H9 (cell line): ENCODE measurements around the gene BRD1. TPM values are rescaled to one million over a fixed set of nuclear protein-coding genes. Genes with fewer than 3 reads are reported as not detected.

Experiments
- DNase-seq: peaks from one replicate; pipeline ENCODE4 v3.0.0-alpha.2; 2017
- H2AFZ ChIP-seq: one replicate; pipeline ENCODE4 v1.6.1; 2013; ENCODE audit warnings: mild to moderate bottlenecking, low read length, control low read depth, moderate library complexity
- H2AK5ac ChIP-seq: 2 replicates; pipeline ENCODE4 v1.6.1; 2013; ENCODE audit warnings: low read length, control low read depth, mixed read lengths; ENCODE audit not compliant: insufficient read length
- H2BK120ac ChIP-seq: one replicate; pipeline ENCODE4 v1.6.1; 2013; ENCODE audit warnings: low read depth, mild to moderate bottlenecking, low read length, control low read depth, inconsistent platforms; ENCODE audit not compliant: poor library complexity, severe bottlenecking
- H2BK12ac ChIP-seq: 2 replicates; pipeline ENCODE4 v1.6.1; 2013; ENCODE audit warnings: low read length, control low read depth, mixed read lengths, low read depth; ENCODE audit not compliant: insufficient read length
- H2BK15ac ChIP-seq: 2 replicates; pipeline ENCODE4 v1.6.1; 2013; ENCODE audit warnings: low read depth, low read length, control low read depth
- H2BK20ac ChIP-seq: one replicate; pipeline ENCODE4 v1.6.1; 2013; ENCODE audit warnings: low read depth, mild to moderate bottlenecking, low read length, control low read depth, inconsistent platforms; ENCODE audit not compliant: poor library complexity, severe bottlenecking
- H2BK5ac ChIP-seq: 2 replicates; pipeline ENCODE4 v1.6.1; 2013; ENCODE audit warnings: low read length, control low read depth, mixed read lengths; ENCODE audit not compliant: insufficient read length
- H3K14ac ChIP-seq: 2 replicates; pipeline ENCODE4 v1.6.1; 2013; ENCODE audit warnings: low read length, control low read depth; ENCODE audit not compliant: insufficient read depth
- H3K18ac ChIP-seq: 2 replicates; pipeline ENCODE4 v1.6.1; 2013; ENCODE audit warnings: low read depth, mild to moderate bottlenecking, mixed read lengths, low read length, control low read depth; ENCODE audit not compliant: insufficient read length
- H3K23ac ChIP-seq: 2 replicates; pipeline ENCODE4 v1.6.1; 2013; ENCODE audit warnings: low read length, control low read depth, mixed read lengths, low read depth; ENCODE audit not compliant: insufficient read length
- H3K23me2 ChIP-seq: 2 replicates; pipeline ENCODE4 v1.6.1; 2013; ENCODE audit warnings: low read depth, mild to moderate bottlenecking, mixed read lengths, low read length, control low read depth; ENCODE audit not compliant: insufficient read length, poor library complexity, severe bottlenecking
- H3K27ac ChIP-seq: 2 replicates; pipeline ENCODE4 v1.5.1; 2013; ENCODE audit warnings: low read length, control low read depth, mixed read lengths, low read depth; ENCODE audit not compliant: insufficient read length
- H3K27me3 ChIP-seq: 2 replicates; pipeline ENCODE4 v1.6.1; 2013; ENCODE audit warnings: low read length, control low read depth, inconsistent platforms; ENCODE audit not compliant: insufficient read depth
- H3K4ac ChIP-seq: 2 replicates; pipeline ENCODE4 v1.6.1; 2013; ENCODE audit warnings: low read depth, mild to moderate bottlenecking, control low read depth, inconsistent platforms, low read length, moderate library complexity
- H3K4me1 ChIP-seq: 2 replicates; pipeline ENCODE4 v1.6.1; 2013; ENCODE audit warnings: low read length, control low read depth, inconsistent platforms; ENCODE audit not compliant: insufficient read depth
- H3K4me2 ChIP-seq: 2 replicates; pipeline ENCODE4 v1.6.1; 2013; ENCODE audit warnings: low read length, control low read depth, mixed read lengths; ENCODE audit not compliant: insufficient read length, insufficient read depth
- H3K56ac ChIP-seq: 2 replicates; pipeline ENCODE4 v1.6.1; 2013; ENCODE audit warnings: low read depth, mild to moderate bottlenecking, mixed read lengths, low read length, control low read depth; ENCODE audit not compliant: insufficient read length
- H3K79me1 ChIP-seq: 2 replicates; pipeline ENCODE4 v1.6.1; 2013; ENCODE audit warnings: low read depth, mild to moderate bottlenecking, moderate library complexity, low read length, control low read depth, inconsistent platforms; ENCODE audit not compliant: insufficient read depth, poor library complexity, severe bottlenecking
- H3K79me2 ChIP-seq: 2 replicates; pipeline ENCODE4 v1.6.1; 2013; ENCODE audit warnings: low read length, control low read depth, inconsistent platforms; ENCODE audit not compliant: insufficient read depth
- H3K9ac ChIP-seq: 2 replicates; pipeline ENCODE4 v1.6.1; 2013; ENCODE audit warnings: low read length, control low read depth, mixed read lengths; ENCODE audit not compliant: insufficient read length; ENCODE audit errors: extremely low read depth
- H3K9me3 ChIP-seq: one replicate; pipeline ENCODE4 v1.6.1; 2013; ENCODE audit warnings: low read depth, low read length, inconsistent platforms; ENCODE audit not compliant: control insufficient read depth
- H3T11ph ChIP-seq: one replicate; pipeline ENCODE4 v1.6.1; 2013; ENCODE audit warnings: mild to moderate bottlenecking, low read length, control low read depth, inconsistent platforms
- H4K20me1 ChIP-seq: one replicate; pipeline ENCODE4 v1.6.1; 2013; ENCODE audit not compliant: control insufficient read depth, insufficient read length, insufficient read depth
- H4K5ac ChIP-seq: 2 replicates; pipeline ENCODE4 v1.6.1; 2013; ENCODE audit warnings: low read depth, mild to moderate bottlenecking, mixed read lengths, low read length, control low read depth; ENCODE audit not compliant: insufficient read length
- H4K8ac ChIP-seq: replicated peaks from 2 replicates; pipeline ENCODE4 v1.6.1; 2013; ENCODE audit warnings: low read length, control low read depth, mixed read lengths, low read depth; ENCODE audit not compliant: insufficient read length
- H4K91ac ChIP-seq: 2 replicates; pipeline ENCODE4 v1.6.1; 2013; ENCODE audit warnings: low read depth, mild to moderate bottlenecking, moderate library complexity, mixed read lengths, low read length, control low read depth; ENCODE audit not compliant: insufficient read length
- H3K27ac Mint-ChIP-seq, 3 experiments: 2 replicates in 2 of 3; 3 replicates in 1 of 3; pipeline ENCODE4 v1.8.0; 2020 to 2021; ENCODE audit warnings: mixed read lengths in 3 of 3, mild to moderate bottlenecking in 1 of 3, moderate library complexity in 1 of 3
- H3K27me3 Mint-ChIP-seq: 2 replicates; pipeline ENCODE4 v1.8.0; 2021; ENCODE audit warnings: low read depth, mild to moderate bottlenecking, moderate library complexity, mixed read lengths
- H3K36me3 Mint-ChIP-seq, 3 experiments: 2 replicates in 2 of 3; 3 replicates in 1 of 3; pipeline ENCODE4 v1.8.0; 2020 to 2021; ENCODE audit warnings: low read depth in 3 of 3, mixed read lengths in 3 of 3; ENCODE audit not compliant: insufficient read depth in 1 of 3
- H3K4me1 Mint-ChIP-seq, 2 experiments: 2 replicates each; pipeline ENCODE4 v1.8.0; 2020; ENCODE audit warnings: mixed read lengths in 2 of 2
- H3K4me3 Mint-ChIP-seq, 2 experiments: 2 replicates in 1 of 2; 3 replicates in 1 of 2; pipeline ENCODE4 v1.8.0; 2020 to 2021; ENCODE audit warnings: mild to moderate bottlenecking in 2 of 2, mixed read lengths in 2 of 2, moderate library complexity in 1 of 2
- H3K9me3 Mint-ChIP-seq, 2 experiments: 2 replicates in 1 of 2; 3 replicates in 1 of 2; pipeline ENCODE4 v1.8.0; 2020; ENCODE audit warnings: mild to moderate bottlenecking in 2 of 2, mixed read lengths in 2 of 2, moderate library complexity in 1 of 2
- WGBS: extraction: QIAGEN DNeasy Blood & Tissue Kit; methylation state at CpG from one replicate; pipeline ENCODE4 v1.1.7; 2013; ENCODE audit warnings: missing lambda C conversion rate, low lambda C conversion rate, mixed read lengths; ENCODE audit not compliant: insufficient read length; ENCODE audit errors: extremely low coverage; 5-methylcytosine and 5-hydroxymethylcytosine counted together
- total RNA-seq: library from RNA; stranded (reverse); gene quantifications from 2 replicates; pipeline ENCODE4 v1.2.1, GENCODE V29; 2021
- TF ChIP-seq, protein P1 (sequence below): fragments of 200-600 bp; sonication (generic); conservative IDR thresholded peaks from 3 replicates; pipeline ENCODE4 v1.8.0; 2021; ENCODE audit warnings: antibody characterized with exemption, mild to moderate bottlenecking

Gene BRD1
- total RNA-seq, 1 experiment from 2014 or later: 51.3 TPM

DNA sequence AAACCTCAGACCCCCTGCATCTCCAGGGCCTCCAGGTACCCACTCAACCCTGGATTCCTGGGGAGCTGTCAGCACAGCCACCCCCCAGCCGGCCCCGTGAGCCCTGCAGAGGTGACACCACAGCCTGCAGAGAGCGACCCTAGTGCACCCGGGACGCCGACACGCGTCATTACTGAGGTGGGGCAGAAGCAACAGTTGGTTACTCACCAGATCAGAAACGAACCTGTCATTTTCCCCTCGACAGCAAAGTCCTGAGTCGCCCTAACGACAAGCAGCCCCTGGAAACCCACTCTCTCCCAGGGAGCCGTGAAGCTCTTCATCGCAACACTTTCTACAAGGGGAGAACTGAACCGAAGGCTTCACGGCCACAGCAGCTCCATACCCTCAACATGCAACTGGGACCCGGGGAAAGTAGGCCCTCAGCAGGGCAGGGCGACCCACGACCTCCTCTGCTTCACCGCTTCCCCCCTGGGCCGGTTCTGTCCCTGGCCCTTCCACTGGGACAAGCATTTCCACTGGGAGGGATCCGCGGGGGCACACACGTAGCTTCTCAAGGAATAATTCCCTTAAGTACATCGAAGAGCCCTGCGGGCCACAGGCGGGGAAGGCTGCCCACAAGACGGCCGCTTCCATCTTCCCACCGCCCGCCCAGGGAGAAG lies 1.6 kb downstream of the BRD1 start:
- H3K18ac ChIP-seq: no peak overlapping the region
- no peak overlapping the region for H3T11ph ChIP-seq
- H3K4me2 ChIP-seq: peak overlapping the region; percentile 74
- H2BK15ac ChIP-seq: no peak overlapping the region
- no peak overlapping the region for H4K5ac ChIP-seq
- no peak overlapping the region for H2BK120ac ChIP-seq
- H3K9me3 ChIP-seq: no peaks in the 10 kb centered on the region
- no peak overlapping the region for H2BK12ac ChIP-seq
- H4K91ac ChIP-seq: no peak overlapping the region
- H3K79me2 ChIP-seq: peaks cover 39% of the 10 kb centered on the region; the same call in 1 of the 2 replicates
- Mint-ChIP-seq H3K27ac (peak overlapping the region in 1 of 3 experiments; percentile 77; a peak in 1 of 7 replicates), H3K27me3 (peaks cover 20% of the 10 kb centered on the region), H3K9me3 (peaks cover 15 to 27% of the 10 kb centered on the region in 2 experiments), H3K4me3 (peak overlapping the region; percentile 82 to 87), H3K4me1 (peaks cover 15 to 20% of the 10 kb centered on the region in 2 experiments), H3K36me3 (peaks cover 35 to 61% (median 61%) of the 10 kb centered on the region in 3 experiments)
- no CpG with 5 or more reads among the region's 31 CpGs for WGBS
- TF ChIP-seq, protein P1, sequence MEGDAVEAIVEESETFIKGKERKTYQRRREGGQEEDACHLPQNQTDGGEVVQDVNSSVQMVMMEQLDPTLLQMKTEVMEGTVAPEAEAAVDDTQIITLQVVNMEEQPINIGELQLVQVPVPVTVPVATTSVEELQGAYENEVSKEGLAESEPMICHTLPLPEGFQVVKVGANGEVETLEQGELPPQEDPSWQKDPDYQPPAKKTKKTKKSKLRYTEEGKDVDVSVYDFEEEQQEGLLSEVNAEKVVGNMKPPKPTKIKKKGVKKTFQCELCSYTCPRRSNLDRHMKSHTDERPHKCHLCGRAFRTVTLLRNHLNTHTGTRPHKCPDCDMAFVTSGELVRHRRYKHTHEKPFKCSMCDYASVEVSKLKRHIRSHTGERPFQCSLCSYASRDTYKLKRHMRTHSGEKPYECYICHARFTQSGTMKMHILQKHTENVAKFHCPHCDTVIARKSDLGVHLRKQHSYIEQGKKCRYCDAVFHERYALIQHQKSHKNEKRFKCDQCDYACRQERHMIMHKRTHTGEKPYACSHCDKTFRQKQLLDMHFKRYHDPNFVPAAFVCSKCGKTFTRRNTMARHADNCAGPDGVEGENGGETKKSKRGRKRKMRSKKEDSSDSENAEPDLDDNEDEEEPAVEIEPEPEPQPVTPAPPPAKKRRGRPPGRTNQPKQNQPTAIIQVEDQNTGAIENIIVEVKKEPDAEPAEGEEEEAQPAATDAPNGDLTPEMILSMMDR: no peak
- peaks cover 9% of the 10 kb centered on the region for H3K23me2 ChIP-seq
- H4K8ac ChIP-seq: no peak overlapping the region
- no peaks in the 10 kb centered on the region for H4K20me1 ChIP-seq
- no peak overlapping the region for H3K4ac ChIP-seq
- H2BK5ac ChIP-seq: no peak overlapping the region
- no peak overlapping the region for H2BK20ac ChIP-seq
- DNase-seq: no peak
- H3K14ac ChIP-seq: peak overlapping the region; percentile 23; the same call in 1 of the 2 replicates
- peaks cover 6% of the 10 kb centered on the region for H3K79me1 ChIP-seq
- H2AK5ac ChIP-seq: no peak overlapping the region
- H2AFZ ChIP-seq: no peak overlapping the region
- H3K23ac ChIP-seq: no peak overlapping the region
- no peaks in the 10 kb centered on the region for H3K4me1 ChIP-seq
- H3K27ac ChIP-seq: no peak overlapping the region
- no peaks in the 10 kb centered on the region for H3K27me3 ChIP-seq
- peak overlapping the region; percentile 8 for H3K9ac ChIP-seq
- H3K56ac ChIP-seq: no peak overlapping the region
